ENCODE measurements around the gene MEAK7. TPM values are rescaled to one million over a fixed set of nuclear protein-coding genes. Genes with fewer than 3 reads are reported as not detected.

The MEAK7 gene
- polyA plus RNA-seq, 3 donors, result 2.5 to 5.0 (median 4.7) TPM

DNA sequence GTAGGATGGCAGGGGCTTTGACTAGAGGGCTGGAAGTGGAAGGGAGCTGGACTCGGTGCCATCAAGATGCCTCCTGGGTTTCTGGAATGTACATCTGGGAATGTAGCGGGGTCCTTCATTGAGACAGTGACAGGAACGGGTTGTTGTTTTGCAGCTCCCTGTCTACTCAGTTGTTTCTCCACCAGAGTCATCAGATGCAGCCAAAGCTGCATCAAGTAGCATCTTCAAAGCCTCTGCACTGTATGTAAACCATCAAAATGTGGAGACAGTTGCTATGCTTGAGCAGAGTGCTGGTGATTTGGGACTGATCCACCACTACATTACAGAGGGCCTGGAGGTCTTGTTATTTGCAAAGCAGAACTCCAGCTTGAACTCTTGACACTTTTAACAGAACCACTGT, 25.1 kb upstream of the MEAK7 start:
- Mint-ChIP-seq H3K36me3 (peaks cover 3 to 13% of the 10 kb centered on the region in 2 donors), H3K27ac (peak overlapping the region in 1 of 7 donors; percentile 30), H3K27me3 (ENCODE audit: low read depth in 3 of 3) (peaks cover 4 to 17% (median 10%) of the 10 kb centered on the region in 3 donors), H3K4me1 (peaks cover 43% of the 10 kb centered on the region), H3K9me3 (peaks cover 8 to 13% (median 11%) of the 10 kb centered on the region in 7 donors), H3K4me3 (no peak overlapping the region)
- intact Hi-C loops (cut with micrococcal nuclease), result no loop called here
- TF ChIP-seq, protein P1, sequence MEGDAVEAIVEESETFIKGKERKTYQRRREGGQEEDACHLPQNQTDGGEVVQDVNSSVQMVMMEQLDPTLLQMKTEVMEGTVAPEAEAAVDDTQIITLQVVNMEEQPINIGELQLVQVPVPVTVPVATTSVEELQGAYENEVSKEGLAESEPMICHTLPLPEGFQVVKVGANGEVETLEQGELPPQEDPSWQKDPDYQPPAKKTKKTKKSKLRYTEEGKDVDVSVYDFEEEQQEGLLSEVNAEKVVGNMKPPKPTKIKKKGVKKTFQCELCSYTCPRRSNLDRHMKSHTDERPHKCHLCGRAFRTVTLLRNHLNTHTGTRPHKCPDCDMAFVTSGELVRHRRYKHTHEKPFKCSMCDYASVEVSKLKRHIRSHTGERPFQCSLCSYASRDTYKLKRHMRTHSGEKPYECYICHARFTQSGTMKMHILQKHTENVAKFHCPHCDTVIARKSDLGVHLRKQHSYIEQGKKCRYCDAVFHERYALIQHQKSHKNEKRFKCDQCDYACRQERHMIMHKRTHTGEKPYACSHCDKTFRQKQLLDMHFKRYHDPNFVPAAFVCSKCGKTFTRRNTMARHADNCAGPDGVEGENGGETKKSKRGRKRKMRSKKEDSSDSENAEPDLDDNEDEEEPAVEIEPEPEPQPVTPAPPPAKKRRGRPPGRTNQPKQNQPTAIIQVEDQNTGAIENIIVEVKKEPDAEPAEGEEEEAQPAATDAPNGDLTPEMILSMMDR (IDR thresholded peaks at IDR 0.05), result no peak
- Histone ChIP-seq H2AFZ (ENCODE audit: insufficient read depth, low read depth, low read length, poor library complexity, severe bottlenecking) (no peak overlapping the region), H4K20me1 (ENCODE audit: insufficient read depth, low read length) (peaks cover 4% of the 10 kb centered on the region), H3K27ac (ENCODE audit: low read depth in 1 of 2, low read length in 2 of 2) (no peak overlapping the region), H3K36me3 (replicated peaks in 1 of 2; ENCODE audit: control insufficient read depth in 1 of 2, insufficient read depth in 2 of 2, low read length in 2 of 2) (no peaks in the 10 kb centered on the region), H3K4me1 (ENCODE audit: control insufficient read depth in 1 of 2, insufficient read depth in 2 of 2, low read length in 2 of 2) (peaks cover 44 to 45% of the 10 kb centered on the region in 2 donors), H3K9me3 (replicated peaks in 1 of 2; ENCODE audit: control insufficient read depth in 1 of 2, insufficient read depth in 1 of 2, low read length in 2 of 2) (peaks cover 4 to 10% of the 10 kb centered on the region in 2 donors), H3K27me3 (ENCODE audit: control insufficient read depth in 2 of 2, insufficient read depth in 2 of 2, low read length in 2 of 2) (no peaks in the 10 kb centered on the region), H3K4me3 (replicated peaks in 1 of 3; ENCODE audit: low read depth in 2 of 3, low read length in 3 of 3) (no peak overlapping the region), H3K79me2 (ENCODE audit: insufficient read depth, low read length) (no peaks in the 10 kb centered on the region), H3K4me2 (replicated peaks; ENCODE audit: extremely low read depth, low read length, poor library complexity, severe bottlenecking) (no peak overlapping the region), H3K9ac (ENCODE audit: insufficient read depth, low read length, poor library complexity, severe bottlenecking) (no peak overlapping the region)
- DNase-seq, result no peak
- 100% methylated on average over 1 of the region's 3 CpGs for WGBS (ENCODE audit: insufficient coverage)

- peaks cover 4% of the 10 kb centered on the region for H4K20me1 ChIP-seq (ENCODE audit: insufficient read depth, low read length)
- H3K36me3 ChIP-seq (replicated peaks in 1 of 2; ENCODE audit: control insufficient read depth in 1 of 2, insufficient read depth in 2 of 2, low read length in 2 of 2), result no peaks in the 10 kb centered on the region
- no peak overlapping the region for H3K4me3 ChIP-seq (replicated peaks in 1 of 3; ENCODE audit: low read depth in 2 of 3, low read length in 3 of 3)
- TF ChIP-seq, protein P1 (IDR thresholded peaks at IDR 0.05), result no peak
- DNase-seq, result peak; percentile 24 to 35 (median 31)
- H3K27me3 Mint-ChIP-seq (ENCODE audit: low read depth in 3 of 3), result peaks cover 0 to 15% (median 10%) of the 10 kb centered on the region in 3 donors
- intact Hi-C loops (cut with micrococcal nuclease), result no loop called here
- H3K4me1 ChIP-seq (ENCODE audit: control insufficient read depth in 1 of 2, insufficient read depth in 2 of 2, low read length in 2 of 2), result peaks cover 39 to 43% of the 10 kb centered on the region in 2 donors
- peak overlapping the region in 6 of 7 donors; percentile 48 to 91 (median 78) for H3K27ac Mint-ChIP-seq
- 100% methylated on average over 1 of the region's 6 CpGs for WGBS (ENCODE audit: insufficient coverage)
- H2AFZ ChIP-seq (ENCODE audit: insufficient read depth, low read depth, low read length, poor library complexity, severe bottlenecking), result no peak overlapping the region
- H3K4me1 Mint-ChIP-seq, result peaks cover 41% of the 10 kb centered on the region
- H3K4me2 ChIP-seq (replicated peaks; ENCODE audit: extremely low read depth, low read length, poor library complexity, severe bottlenecking), result peak overlapping the region; percentile 15
- no peaks in the 10 kb centered on the region for H3K79me2 ChIP-seq (ENCODE audit: insufficient read depth, low read length)
- peaks cover 4 to 10% of the 10 kb centered on the region in 2 donors for H3K9me3 ChIP-seq (replicated peaks in 1 of 2; ENCODE audit: control insufficient read depth in 1 of 2, insufficient read depth in 1 of 2, low read length in 2 of 2)
- no peaks in the 10 kb centered on the region for H3K27me3 ChIP-seq (ENCODE audit: control insufficient read depth in 2 of 2, insufficient read depth in 2 of 2, low read length in 2 of 2)
- H3K27ac ChIP-seq (ENCODE audit: low read depth in 1 of 2, low read length in 2 of 2), result peak overlapping the region; percentile 7 to 37
- H3K36me3 Mint-ChIP-seq, result peaks cover 3 to 13% of the 10 kb centered on the region in 2 donors
- no peak overlapping the region for H3K9ac ChIP-seq (ENCODE audit: insufficient read depth, low read length, poor library complexity, severe bottlenecking)
- peaks cover 8 to 13% (median 11%) of the 10 kb centered on the region in 7 donors for H3K9me3 Mint-ChIP-seq
- H3K4me3 Mint-ChIP-seq, result no peak overlapping the region
Observed at GRCh38 chr16:84528322-84528721, 23.9 kb upstream of the MEAK7 start.
